CD14-positive monocyte (primary cell): ENCODE data around the gene CASTOR1. TPM values are rescaled to one million over a fixed set of nuclear protein-coding genes. Genes with fewer than 3 reads are reported as not detected.

Experiments
- DNase-seq, 3 donors: peaks; one replicate each; pipeline ENCODE4 v3.0.0-alpha.2; 2011 to 2022
- H2AFZ ChIP-seq: 2 replicates; pipeline ENCODE4 v1.6.0; 2012; ENCODE audit warnings: mild to moderate bottlenecking, low read depth, low read length, inconsistent platforms; ENCODE audit not compliant: insufficient read depth, poor library complexity, severe bottlenecking
- H3K27ac ChIP-seq, 2 donors: 1 replicate in 1 of 2; 2 replicates in 1 of 2; pipeline ENCODE4 v1.5.1; 2012 to 2013; ENCODE audit warnings: low read length in 2 of 2, control low read depth in 1 of 2, inconsistent platforms in 1 of 2, low read depth in 1 of 2, mild to moderate bottlenecking in 1 of 2
- H3K27me3 ChIP-seq, 2 donors: one replicate each; pipeline versions ENCODE4 v1.6.0 to v1.6.1; 2011 to 2013; ENCODE audit warnings: low read length in 2 of 2; ENCODE audit not compliant: control insufficient read depth in 2 of 2, insufficient read depth in 2 of 2
- H3K36me3 ChIP-seq, 2 donors: replicated peaks in 1 of 2; 1 replicate in 1 of 2; 2 replicates in 1 of 2; pipeline versions ENCODE4 v1.5.1 to v1.6.1; 2012 to 2013; ENCODE audit warnings: low read length in 2 of 2, control low read depth in 1 of 2, inconsistent platforms in 1 of 2, mild to moderate bottlenecking in 1 of 2; ENCODE audit not compliant: insufficient read depth in 2 of 2, control insufficient read depth in 1 of 2
- H3K4me1 ChIP-seq, 2 donors: 1 replicate in 1 of 2; 2 replicates in 1 of 2; pipeline versions ENCODE4 v1.5.1 to v1.6.1; 2012 to 2013; ENCODE audit warnings: low read length in 2 of 2, control low read depth in 1 of 2, inconsistent platforms in 1 of 2, mild to moderate bottlenecking in 1 of 2, moderate library complexity in 1 of 2; ENCODE audit not compliant: insufficient read depth in 2 of 2, control insufficient read depth in 1 of 2
- H3K4me2 ChIP-seq: replicated peaks from 2 replicates; pipeline ENCODE3; 2012; ENCODE audit warnings: low read length, moderate library complexity, mild to moderate bottlenecking; ENCODE audit not compliant: poor library complexity, severe bottlenecking; ENCODE audit errors: extremely low read depth
- H3K4me3 ChIP-seq, 3 experiments: fragments of 200-600 bp in 1 of 3; sonication (generic) in 1 of 3; replicated peaks in 1 of 3; 1 replicate in 2 of 3; 2 replicates in 1 of 3; pipeline ENCODE4 v1.5.1; 2011 to 2013; ENCODE audit warnings: low read length in 3 of 3, mild to moderate bottlenecking in 3 of 3, control low read depth in 2 of 3, low read depth in 2 of 3, inconsistent platforms in 1 of 3, moderate library complexity in 1 of 3
- H3K79me2 ChIP-seq: 2 replicates; pipeline ENCODE4 v1.6.0; 2012; ENCODE audit warnings: mild to moderate bottlenecking, control low read depth, inconsistent platforms, low read length, moderate library complexity; ENCODE audit not compliant: insufficient read depth
- H3K9ac ChIP-seq: 2 replicates; pipeline ENCODE4 v1.6.0; 2017; ENCODE audit warnings: low read length, mild to moderate bottlenecking; ENCODE audit not compliant: insufficient read depth, poor library complexity, severe bottlenecking
- H3K9me3 ChIP-seq, 2 donors: replicated peaks in 1 of 2; 1 replicate in 1 of 2; 2 replicates in 1 of 2; pipeline versions ENCODE4 v1.5.1 to v1.6.1; 2012 to 2013; ENCODE audit warnings: low read length in 2 of 2, control low read depth in 1 of 2; ENCODE audit not compliant: control insufficient read depth in 1 of 2, insufficient read depth in 1 of 2
- H4K20me1 ChIP-seq: 2 replicates; pipeline ENCODE4 v1.6.0; 2012; ENCODE audit warnings: mild to moderate bottlenecking, low read length, control low read depth, moderate library complexity; ENCODE audit not compliant: insufficient read depth
- H3K27ac Mint-ChIP-seq, 7 donors: one replicate each; pipeline ENCODE4 v1.8.0; 2020; ENCODE audit warnings: mild to moderate bottlenecking in 7 of 7, mixed read lengths in 7 of 7, moderate library complexity in 6 of 7, inconsistent platforms in 2 of 7
- H3K27me3 Mint-ChIP-seq, 3 donors: one replicate each; pipeline ENCODE4 v1.8.0; 2021 to 2022; ENCODE audit warnings: low read depth in 3 of 3, mild to moderate bottlenecking in 3 of 3, mixed read lengths in 3 of 3, moderate library complexity in 3 of 3, inconsistent platforms in 1 of 3
- H3K36me3 Mint-ChIP-seq, 2 donors: one replicate each; pipeline ENCODE4 v1.8.0; 2020; ENCODE audit warnings: mixed read lengths in 2 of 2, inconsistent platforms in 1 of 2, mild to moderate bottlenecking in 1 of 2
- H3K4me1 Mint-ChIP-seq: one replicate; pipeline ENCODE4 v1.8.0; 2020; ENCODE audit warnings: mild to moderate bottlenecking, mixed read lengths
- H3K4me3 Mint-ChIP-seq, 2 donors: one replicate each; pipeline ENCODE4 v1.8.0; 2020; ENCODE audit warnings: mild to moderate bottlenecking in 2 of 2, mixed read lengths in 2 of 2, moderate library complexity in 1 of 2
- H3K9me3 Mint-ChIP-seq, 7 donors: one replicate each; pipeline ENCODE4 v1.8.0; 2020 to 2022; ENCODE audit warnings: mixed read lengths in 7 of 7, mild to moderate bottlenecking in 6 of 7, moderate library complexity in 6 of 7, inconsistent platforms in 2 of 7
- CTCF ChIP-seq: fragments of 200-600 bp; IDR thresholded peaks from one replicate; pipeline ENCODE4 v1.8.0; 2022; ENCODE audit warnings: antibody characterized with exemption, mild to moderate bottlenecking
- WGBS: methylation state at CpG from one replicate; pipeline ENCODE4 v1.1.5; 2013; ENCODE audit warnings: missing lambda C conversion rate; ENCODE audit not compliant: insufficient coverage; 5-methylcytosine and 5-hydroxymethylcytosine counted together
- intact Hi-C, 2 donors: fragments of 100-400 bp; cut with micrococcal nuclease; formaldehyde crosslinking; loops; one replicate each; pipeline versions ENCODE4 v1.15.0 to v1.15.1; 2023
- polyA plus RNA-seq, 3 donors: library from polyadenylated mRNA; depleted of rRNA in 1 of 3; unstranded in 2 of 3; stranded (reverse) in 1 of 3; fragments of 300-500 nt in 2 of 3; fragments of >200 nt in 1 of 3; fragmentation: Illumina TruSeq in 2 of 3; gene quantifications; 1 replicate in 2 of 3; 2 replicates in 1 of 3; pipeline ENCODE4 v1.2.3, GENCODE V29; 2012 to 2021

Gene CASTOR1
- polyA plus RNA-seq, 3 donors: 6.4 to 15.5 (median 6.5) TPM

- H3K4me2 ChIP-seq: peak overlapping the region; percentile 79
- peak overlapping the region; percentile 88 to 91 for H3K4me3 Mint-ChIP-seq
Observed at GRCh38 chr22:30325065-30325720, 35.9 kb upstream of the CASTOR1 start.

More at GRCh38 chr22:30325065-30325720, 35.9 kb upstream of the CASTOR1 start:
- Mint-ChIP-seq H3K36me3 (peaks cover 26 to 36% of the 10 kb centered on the region in 2 donors), H3K9me3 (no peaks in the 10 kb centered on the region), H3K27ac (peak overlapping the region; percentile 0 to 90 (median 80)), H3K4me1 (peaks cover 62% of the 10 kb centered on the region), H3K27me3 (no peaks in the 10 kb centered on the region)
- TF ChIP-seq CTCF: no peak
- H3K4me3 ChIP-seq: peak overlapping the region; percentile 60 to 88 (median 86)
- peak overlapping the region in 1 of 2 donors; percentile 77 for H3K27ac ChIP-seq
- no peaks in the 10 kb centered on the region for H3K9me3 ChIP-seq
- no peak overlapping the region for H2AFZ ChIP-seq
- 89% methylated on average over 5 of the region's 5 CpGs for WGBS
- peak in 1 of 3 donors; percentile 78 for DNase-seq
- peaks cover 10% of the 10 kb centered on the region for H4K20me1 ChIP-seq
- peaks cover 55% of the 10 kb centered on the region for H3K79me2 ChIP-seq
- H3K4me1 ChIP-seq: peaks cover 45 to 64% of the 10 kb centered on the region in 2 donors
- peaks cover 6 to 22% of the 10 kb centered on the region in 2 donors for H3K36me3 ChIP-seq
- no peaks in the 10 kb centered on the region for H3K27me3 ChIP-seq
- intact Hi-C loops: loop anchor here (2.0 to 5.0 kb wide), 3 partner anchors 14 to 38 kb away; partner anchors contain the start of gene CASTOR1 (in 1 of the 2)
- H3K9ac ChIP-seq: peak overlapping the region; percentile 70
